Endothelial cell of umbilical vein (primary cell): Measurements from ENCODE around the gene SPTSSB. TPM values are rescaled to one million over a fixed set of nuclear protein-coding genes. Genes with fewer than 3 reads are reported as not detected.

Source experiments
- BruUV-seq: library from RNA; stranded (reverse); fragments of 400-500 nt; replicated peaks from 2 replicates; lab custom pipeline; 2021; lab: Mats Ljungman, UMichigan
- CTCF ChIA-PET: fragments of 300-600, 350-600 bp; sonication (Branson Sonifier 250); formaldehyde crosslinking; loops from one replicate; lab custom pipeline; 2021; ENCODE audit warnings: antibody characterized with exemption, inconsistent platforms; lab: Charles Lee
- POLR2A ChIA-PET: fragments of 300-600, 350-600 bp; sonication (Branson Sonifier 250); formaldehyde crosslinking; loops from one replicate; lab custom pipeline; 2021; ENCODE audit warnings: antibody characterized with exemption, inconsistent platforms; lab: Charles Lee
- DNase-seq: peaks from one replicate; pipeline ENCODE4 v3.0.0-alpha.2; 2011; ENCODE audit warnings: low read depth, low spot score
- FAIRE-seq: peaks from 2 replicates; lab custom pipeline; 2011; peaks lifted over from hg19 to GRCh38; lab: Jason Lieb, UNC
- H2AFZ ChIP-seq: 2 replicates; pipeline ENCODE4 v1.6.0; 2012; ENCODE audit warnings: low read depth, low read length, control low read depth, inconsistent platforms
- H3K27ac ChIP-seq: 2 replicates; pipeline ENCODE4 v1.5.1; 2011; ENCODE audit warnings: low read depth, mild to moderate bottlenecking, control low read depth, low read length, moderate library complexity; ENCODE audit not compliant: insufficient read depth
- H3K27me3 ChIP-seq, 2 experiments: 2 replicates each; pipeline versions ENCODE4 v1.6.0 to v1.6.1; 2011; ENCODE audit warnings: low read length in 2 of 2, mixed read lengths in 1 of 2; ENCODE audit not compliant: control insufficient read depth in 2 of 2, insufficient read depth in 2 of 2
- H3K36me3 ChIP-seq, 2 experiments: 2 replicates in 1 of 2; 3 replicates in 1 of 2; pipeline ENCODE4 v1.5.1; 2011; ENCODE audit warnings: low read length in 2 of 2, mild to moderate bottlenecking in 1 of 2, moderate library complexity in 1 of 2; ENCODE audit not compliant: control insufficient read depth in 2 of 2, insufficient read depth in 2 of 2; ENCODE audit errors: extremely low read depth in 1 of 2
- H3K4me1 ChIP-seq: 3 replicates; pipeline ENCODE4 v1.5.1; 2011; ENCODE audit warnings: mild to moderate bottlenecking, low read length; ENCODE audit not compliant: control insufficient read depth, insufficient read depth; ENCODE audit errors: extremely low read depth
- H3K4me2 ChIP-seq: 2 replicates; pipeline ENCODE4 v1.6.1; 2011; ENCODE audit warnings: low read length, control low read depth, mixed read lengths; ENCODE audit not compliant: insufficient read depth
- H3K4me3 ChIP-seq, 3 experiments: fragments of 200-600 bp in 1 of 3; sonication (generic), shearing (Covaris generic) in 1 of 3; replicated peaks in 1 of 3; 2 replicates each; pipeline ENCODE4 v1.5.1; 2011 to 2016; ENCODE audit warnings: control low read depth in 3 of 3, low read length in 3 of 3, mild to moderate bottlenecking in 2 of 3, inconsistent platforms in 1 of 3, low read depth in 1 of 3, moderate library complexity in 1 of 3; ENCODE audit not compliant: insufficient read depth in 1 of 3
- H3K79me2 ChIP-seq: 2 replicates; pipeline ENCODE4 v1.6.0; 2012; ENCODE audit warnings: low read length, inconsistent platforms; ENCODE audit not compliant: control insufficient read depth, insufficient read depth
- H3K9ac ChIP-seq: replicated peaks from 2 replicates; pipeline ENCODE3; 2011; ENCODE audit warnings: low read length, control low read depth; ENCODE audit not compliant: insufficient read depth; ENCODE audit errors: extremely low read depth
- H3K9me1 ChIP-seq: replicated peaks from 3 replicates; pipeline ENCODE4 v1.6.0; 2011; ENCODE audit warnings: mild to moderate bottlenecking, low read length; ENCODE audit not compliant: control insufficient read depth, insufficient read depth; ENCODE audit errors: extremely low read depth
- H3K9me3 ChIP-seq: replicated peaks from 2 replicates; pipeline ENCODE4 v1.5.1; 2012; ENCODE audit warnings: low read length, inconsistent platforms; ENCODE audit not compliant: control insufficient read depth, insufficient read depth
- H4K20me1 ChIP-seq: replicated peaks from 2 replicates; pipeline ENCODE3; 2011; ENCODE audit warnings: mild to moderate bottlenecking, low read length; ENCODE audit not compliant: control insufficient read depth, insufficient read depth; ENCODE audit errors: extremely low read depth
- EZH2 ChIP-seq: IDR thresholded peaks from 2 replicates; pipeline ENCODE4 v1.6.1; 2012; ENCODE audit warnings: borderline replicate concordance, low read depth, mild to moderate bottlenecking, moderate library complexity, low read length, inconsistent platforms; ENCODE audit not compliant: severe bottlenecking
- FOS ChIP-seq: IDR thresholded peaks from 2 replicates; pipeline ENCODE4 v1.6.1; 2011; ENCODE audit warnings: mild to moderate bottlenecking, low read length, moderate library complexity, borderline replicate concordance; ENCODE audit not compliant: insufficient read depth
- GATA2 ChIP-seq: IDR thresholded peaks from 2 replicates; pipeline ENCODE4 v1.7.0; 2011; ENCODE audit warnings: low read depth, mild to moderate bottlenecking, moderate library complexity, mixed read lengths, low read length; ENCODE audit not compliant: insufficient read length, insufficient read depth
- JUN ChIP-seq: IDR thresholded peaks from 2 replicates; pipeline ENCODE4 v1.6.1; 2011; ENCODE audit warnings: borderline replicate concordance, low read depth; ENCODE audit not compliant: insufficient read length, insufficient read depth
- MYC ChIP-seq: IDR thresholded peaks from one replicate; pipeline ENCODE4 v1.6.1; 2011; ENCODE audit warnings: mild to moderate bottlenecking, low read depth, low read length
- POLR2A ChIP-seq: IDR thresholded peaks from 2 replicates; pipeline ENCODE4 v1.6.1; 2012; ENCODE audit warnings: low read depth, mild to moderate bottlenecking, control low read depth, low read length
- POLR2AphosphoS5 ChIP-seq: IDR thresholded peaks from 2 replicates; pipeline ENCODE4 v1.6.1; 2012; ENCODE audit warnings: low read depth, mild to moderate bottlenecking, control low read depth, low read length, moderate library complexity; ENCODE audit not compliant: insufficient read depth
- dilution Hi-C: fragments of 300-500 bp; cut with MboI; formaldehyde crosslinking; loops from one replicate; pipeline ENCODE4 v1.15.0; 2019; ENCODE audit warnings: low sequenced_read_pairs; ENCODE audit not compliant: extremely low pct_ligation_motif_present
- intact Hi-C: fragments of 100-400 bp; cut with micrococcal nuclease; formaldehyde crosslinking; loops from one replicate; pipeline ENCODE4 v1.10.0; 2022
- polyA plus RNA-seq, 4 experiments: library from polyadenylated mRNA; depleted of rRNA in 3 of 4; stranded (reverse) in 3 of 4; unstranded in 1 of 4; fragments of >200 nt; gene quantifications; 2 replicates each; pipeline versions ENCODE4 v1.2.1 to v1.2.3, GENCODE V29; 2011 to 2012; ENCODE audit warnings: missing spikeins in 1 of 4
- total RNA-seq: library from RNA; stranded (reverse); gene quantifications from 2 replicates; pipeline ENCODE4 v1.2.3, GENCODE V29; 2021
- TF ChIP-seq, protein P1 (sequence below), 2 donors: IDR thresholded peaks; 1 replicate in 1 of 2; 2 replicates in 1 of 2; pipeline ENCODE4 v1.5.1; 2011; ENCODE audit warnings: low read length in 2 of 2, mild to moderate bottlenecking in 2 of 2, moderate library complexity in 2 of 2, control low read depth in 1 of 2, inconsistent platforms in 1 of 2, low read depth in 1 of 2; ENCODE audit not compliant: insufficient read depth in 1 of 2; ENCODE audit errors: extremely low read depth in 1 of 2
- TF ChIP-seq, protein P2 (sequence below): IDR thresholded peaks from 2 replicates; pipeline ENCODE4 v1.6.1; 2011; ENCODE audit not compliant: insufficient read depth, insufficient read length

Gene SPTSSB
- total and polyA plus RNA-seq, 2 donors (not counting 3 experiments of a cell fraction or from before 2014, with no cell fraction given), result not detected

DNA sequence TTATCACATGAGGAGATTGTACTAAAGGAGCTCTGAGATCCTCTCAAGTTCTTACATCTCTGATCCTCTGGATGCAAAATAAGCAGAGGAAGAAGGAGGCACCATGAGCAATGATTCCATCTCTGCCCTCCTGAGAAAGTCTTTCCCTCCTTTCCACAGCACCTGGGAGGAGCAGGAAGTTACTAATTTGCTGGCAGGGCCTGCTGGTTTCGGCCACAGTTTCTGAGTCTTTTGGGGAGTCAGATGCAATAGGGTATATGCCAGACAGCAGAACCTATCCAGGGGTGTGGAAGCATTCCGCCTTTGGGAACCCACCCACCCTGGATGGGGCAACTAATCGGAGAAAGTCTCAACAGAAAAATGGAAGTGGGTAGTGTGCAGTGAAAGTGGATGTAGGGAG is 38.5 kb upstream of the SPTSSB start:
- H2AFZ ChIP-seq, result no peak overlapping the region
- TF ChIP-seq JUN, result no peak
- TF ChIP-seq, protein P1, sequence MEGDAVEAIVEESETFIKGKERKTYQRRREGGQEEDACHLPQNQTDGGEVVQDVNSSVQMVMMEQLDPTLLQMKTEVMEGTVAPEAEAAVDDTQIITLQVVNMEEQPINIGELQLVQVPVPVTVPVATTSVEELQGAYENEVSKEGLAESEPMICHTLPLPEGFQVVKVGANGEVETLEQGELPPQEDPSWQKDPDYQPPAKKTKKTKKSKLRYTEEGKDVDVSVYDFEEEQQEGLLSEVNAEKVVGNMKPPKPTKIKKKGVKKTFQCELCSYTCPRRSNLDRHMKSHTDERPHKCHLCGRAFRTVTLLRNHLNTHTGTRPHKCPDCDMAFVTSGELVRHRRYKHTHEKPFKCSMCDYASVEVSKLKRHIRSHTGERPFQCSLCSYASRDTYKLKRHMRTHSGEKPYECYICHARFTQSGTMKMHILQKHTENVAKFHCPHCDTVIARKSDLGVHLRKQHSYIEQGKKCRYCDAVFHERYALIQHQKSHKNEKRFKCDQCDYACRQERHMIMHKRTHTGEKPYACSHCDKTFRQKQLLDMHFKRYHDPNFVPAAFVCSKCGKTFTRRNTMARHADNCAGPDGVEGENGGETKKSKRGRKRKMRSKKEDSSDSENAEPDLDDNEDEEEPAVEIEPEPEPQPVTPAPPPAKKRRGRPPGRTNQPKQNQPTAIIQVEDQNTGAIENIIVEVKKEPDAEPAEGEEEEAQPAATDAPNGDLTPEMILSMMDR (IDR thresholded peaks at IDR 0.05; ENCODE audit: extremely low read depth in 1 of 2, insufficient read depth in 1 of 2, low read depth in 1 of 2, low read length in 2 of 2), result no peak
- TF ChIP-seq FOS, result no peak
- TF ChIP-seq POLR2AphosphoS5, result no peak
- TF ChIP-seq, protein P2, sequence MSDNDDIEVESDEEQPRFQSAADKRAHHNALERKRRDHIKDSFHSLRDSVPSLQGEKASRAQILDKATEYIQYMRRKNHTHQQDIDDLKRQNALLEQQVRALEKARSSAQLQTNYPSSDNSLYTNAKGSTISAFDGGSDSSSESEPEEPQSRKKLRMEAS, result no peak
- TF ChIP-seq POLR2A, result no peak
- no peak for TF ChIP-seq EZH2
- TF ChIP-seq MYC, result no peak
- no peak for TF ChIP-seq GATA2
- no peak overlapping the region for H3K4me3 ChIP-seq
- dilution Hi-C loops, result no loop called here
- FAIRE-seq, result no peak
- no peak for DNase-seq
- intact Hi-C loops, result loop anchor here (1.0 kb wide), 3 partner anchors 105 to 489 kb away; no protein-coding TSS in a partner anchor
- BruUV-seq, result no TSS peak
- no peaks in the 10 kb centered on the region for H3K27me3 ChIP-seq
- H3K27ac ChIP-seq, result no peak overlapping the region
- ChIA-PET POLR2A (no interaction called here), CTCF (interaction anchor here (1.1 to 2.1 kb wide), 2 partner anchors 13 to 135 kb away, joined by 4 to 10 read pairs; no protein-coding TSS in a partner anchor)
- no peaks in the 10 kb centered on the region for H3K9me1 ChIP-seq
- no peak overlapping the region for H3K4me2 ChIP-seq
- H3K9me3 ChIP-seq, result no peaks in the 10 kb centered on the region
- H3K4me1 ChIP-seq, result peaks cover under 1% of the 10 kb centered on the region
- H3K36me3 ChIP-seq, result no peaks in the 10 kb centered on the region
- H3K9ac ChIP-seq, result no peak overlapping the region
- H4K20me1 ChIP-seq, result no peaks in the 10 kb centered on the region
- no peaks in the 10 kb centered on the region for H3K79me2 ChIP-seq
